ENCODE measurements around the gene KITLG. TPM values are rescaled to one million over a fixed set of nuclear protein-coding genes. Genes with fewer than 3 reads are reported as not detected.

The KITLG gene
- polyA plus RNA-seq, 1 of the 3 experiments (the other 2 are of a cell fraction), result 8.9 TPM

GRCh38 chr12:88571543-88571942 is 8.7 kb downstream of the KITLG start:
- no peaks in the 10 kb centered on the region for H3K9me3 ChIP-seq
- H3K36me3 ChIP-seq (replicated peaks in 1 of 2; ENCODE audit: control insufficient read depth in 1 of 2, insufficient read depth in 2 of 2, low read length in 1 of 2), result peaks cover 0 to 7% of the 10 kb centered on the region in 2 experiments
- peak overlapping the region in 1 of 2 experiments; percentile 49; a peak in 1 of 4 replicates for H3K27ac ChIP-seq (ENCODE audit: low read depth in 2 of 2, low read length in 1 of 2)
- no peaks in the 10 kb centered on the region for H3K27me3 ChIP-seq (ENCODE audit: insufficient read depth)
- ChIA-PET POLR2A (no interaction called here), CTCF (interaction anchor here (0.6 to 1.0 kb wide), 2 partner anchors 14 to 473 kb away, joined by 3 to 4 read pairs; no protein-coding TSS in a partner anchor)
- peaks cover 100% of the 10 kb centered on the region for H3K79me2 ChIP-seq (ENCODE audit: insufficient read depth)
- H3K4me3 ChIP-seq (ENCODE audit: low read depth in 2 of 2, low read length in 1 of 2), result no peak overlapping the region
- DNase-seq, result no peak
- H3K9ac ChIP-seq, result no peak overlapping the region
- H3K4me2 ChIP-seq, result peak overlapping the region; percentile 21
- H3K4me1 ChIP-seq (ENCODE audit: control insufficient read depth in 1 of 2, insufficient read depth in 2 of 2, low read depth in 1 of 2, low read length in 1 of 2), result peaks cover 4 to 40% of the 10 kb centered on the region in 2 experiments
- peaks cover 6% of the 10 kb centered on the region for H3F3A ChIP-seq (replicated peaks; ENCODE audit: insufficient read depth)
- peaks cover 66% of the 10 kb centered on the region for H4K20me1 ChIP-seq (ENCODE audit: insufficient read depth)
- no peak for TF ChIP-seq RFX5 (IDR thresholded peaks at IDR 0.05; ENCODE audit: low read length)
- TF ChIP-seq CTCF (IDR thresholded peaks at IDR 0.05), result no peak
- no peak for TF ChIP-seq POLR2AphosphoS5 (IDR thresholded peaks at IDR 0.05; ENCODE audit: low read depth, low read length)
- TF ChIP-seq SIN3A (IDR thresholded peaks at IDR 0.05; ENCODE audit: borderline replicate concordance, low read depth, low read length), result no peak
- no peak for TF ChIP-seq TCF12 (IDR thresholded peaks at IDR 0.05)
- TF ChIP-seq, protein P1, sequence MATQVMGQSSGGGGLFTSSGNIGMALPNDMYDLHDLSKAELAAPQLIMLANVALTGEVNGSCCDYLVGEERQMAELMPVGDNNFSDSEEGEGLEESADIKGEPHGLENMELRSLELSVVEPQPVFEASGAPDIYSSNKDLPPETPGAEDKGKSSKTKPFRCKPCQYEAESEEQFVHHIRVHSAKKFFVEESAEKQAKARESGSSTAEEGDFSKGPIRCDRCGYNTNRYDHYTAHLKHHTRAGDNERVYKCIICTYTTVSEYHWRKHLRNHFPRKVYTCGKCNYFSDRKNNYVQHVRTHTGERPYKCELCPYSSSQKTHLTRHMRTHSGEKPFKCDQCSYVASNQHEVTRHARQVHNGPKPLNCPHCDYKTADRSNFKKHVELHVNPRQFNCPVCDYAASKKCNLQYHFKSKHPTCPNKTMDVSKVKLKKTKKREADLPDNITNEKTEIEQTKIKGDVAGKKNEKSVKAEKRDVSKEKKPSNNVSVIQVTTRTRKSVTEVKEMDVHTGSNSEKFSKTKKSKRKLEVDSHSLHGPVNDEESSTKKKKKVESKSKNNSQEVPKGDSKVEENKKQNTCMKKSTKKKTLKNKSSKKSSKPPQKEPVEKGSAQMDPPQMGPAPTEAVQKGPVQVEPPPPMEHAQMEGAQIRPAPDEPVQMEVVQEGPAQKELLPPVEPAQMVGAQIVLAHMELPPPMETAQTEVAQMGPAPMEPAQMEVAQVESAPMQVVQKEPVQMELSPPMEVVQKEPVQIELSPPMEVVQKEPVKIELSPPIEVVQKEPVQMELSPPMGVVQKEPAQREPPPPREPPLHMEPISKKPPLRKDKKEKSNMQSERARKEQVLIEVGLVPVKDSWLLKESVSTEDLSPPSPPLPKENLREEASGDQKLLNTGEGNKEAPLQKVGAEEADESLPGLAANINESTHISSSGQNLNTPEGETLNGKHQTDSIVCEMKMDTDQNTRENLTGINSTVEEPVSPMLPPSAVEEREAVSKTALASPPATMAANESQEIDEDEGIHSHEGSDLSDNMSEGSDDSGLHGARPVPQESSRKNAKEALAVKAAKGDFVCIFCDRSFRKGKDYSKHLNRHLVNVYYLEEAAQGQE (IDR thresholded peaks at IDR 0.05; ENCODE audit: low read depth, low read length), result no peak
- TF ChIP-seq EP300 (IDR thresholded peaks at IDR 0.05; ENCODE audit: borderline replicate concordance in 1 of 2, low read depth in 1 of 2, low read length in 1 of 2), result no peak
- TF ChIP-seq USF2 (IDR thresholded peaks at IDR 0.05; ENCODE audit: borderline replicate concordance, low read depth, low read length), result no peak
- TF ChIP-seq CHD2 (IDR thresholded peaks at IDR 0.05; ENCODE audit: low read length, partially characterized antibody), result no peak
- no peaks in the 10 kb centered on the region for H3K9me2 ChIP-seq
- H2AFZ ChIP-seq (ENCODE audit: low read depth), result no peak overlapping the region
- WGBS (ENCODE audit: low lambda C conversion rate), result 95% methylated on average over 1 of the region's 1 CpG

DNA sequence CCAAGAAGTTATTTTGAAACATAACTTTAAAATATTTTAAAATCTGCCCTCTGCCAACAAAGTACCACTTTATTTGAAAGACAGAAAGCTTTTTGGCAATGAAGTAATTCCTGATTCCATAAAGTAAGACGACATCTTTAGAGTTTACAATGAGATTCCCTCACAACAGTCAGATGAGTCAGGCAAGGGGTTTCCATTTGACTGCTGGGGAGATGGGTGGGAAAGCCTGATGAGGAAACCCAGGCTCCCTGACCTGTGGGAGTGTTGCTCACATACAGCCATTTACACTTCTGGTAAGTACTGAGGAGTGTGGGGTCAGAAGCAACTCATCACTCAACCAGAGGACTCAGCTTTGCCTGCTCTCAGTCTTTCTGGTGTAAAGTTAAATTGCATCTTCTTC is 10.2 kb downstream of the KITLG start:
- Histone ChIP-seq H3K4me2 (peak overlapping the region; percentile 27), H3K9ac (peak overlapping the region; percentile 14; the same call in 1 of the 2 replicates), H3K4me1 (ENCODE audit: control insufficient read depth in 1 of 2, insufficient read depth in 2 of 2, low read depth in 1 of 2, low read length in 1 of 2) (peaks cover 4 to 40% of the 10 kb centered on the region in 2 experiments), H3F3A (replicated peaks; ENCODE audit: insufficient read depth) (peaks cover 7% of the 10 kb centered on the region), H3K36me3 (replicated peaks in 1 of 2; ENCODE audit: control insufficient read depth in 1 of 2, insufficient read depth in 2 of 2, low read length in 1 of 2) (peaks cover 0 to 12% of the 10 kb centered on the region in 2 experiments), H3K9me2 (no peaks in the 10 kb centered on the region), H3K9me3 (no peaks in the 10 kb centered on the region), H3K4me3 (ENCODE audit: low read depth in 2 of 2, low read length in 1 of 2) (no peak overlapping the region), H3K27ac (ENCODE audit: low read depth in 2 of 2, low read length in 1 of 2) (peak overlapping the region in 1 of 2 experiments; percentile 49; a peak in 2 of 4 replicates), H3K79me2 (ENCODE audit: insufficient read depth) (peaks cover 100% of the 10 kb centered on the region), H3K27me3 (ENCODE audit: insufficient read depth) (no peaks in the 10 kb centered on the region), H4K20me1 (ENCODE audit: insufficient read depth) (peaks cover 62% of the 10 kb centered on the region), H2AFZ (ENCODE audit: low read depth) (no peak overlapping the region)
- DNase-seq, result no peak
- WGBS (ENCODE audit: low lambda C conversion rate), result 10% methylated on average over 1 of the region's 1 CpG
- ChIA-PET POLR2A (no interaction called here), CTCF (no interaction called here)
- TF ChIP-seq MEF2A (IDR thresholded peaks at IDR 0.05; ENCODE audit: borderline replicate concordance, low read depth) (no peak), GABPA (IDR thresholded peaks at IDR 0.05; ENCODE audit: low read depth) (no peak), POLR2AphosphoS5 (IDR thresholded peaks at IDR 0.05; ENCODE audit: low read depth, low read length) (no peak), FOXJ3 (CRISPR knock-in tag; IDR thresholded peaks at IDR 0.05) (no peak), RXRA (IDR thresholded peaks at IDR 0.05; ENCODE audit: borderline replicate concordance, low read depth) (no peak), RCOR1 (IDR thresholded peaks at IDR 0.05; ENCODE audit: low read length) (no peak), TCF12 (IDR thresholded peaks at IDR 0.05) (peak; percentile 57), MAX (IDR thresholded peaks at IDR 0.05; ENCODE audit: low read depth) (no peak), GATA2 (CRISPR knock-in tag; IDR thresholded peaks at IDR 0.05) (no peak), FOXM1 (IDR thresholded peaks at IDR 0.05; ENCODE audit: low read depth) (no peak), SIN3A (IDR thresholded peaks at IDR 0.05; ENCODE audit: borderline replicate concordance, low read depth, low read length) (no peak), CHD2 (IDR thresholded peaks at IDR 0.05; ENCODE audit: low read length, partially characterized antibody) (no peak), TAF1 (IDR thresholded peaks at IDR 0.05; ENCODE audit: borderline replicate concordance, low read depth, low read length) (no peak)
- TF ChIP-seq, protein P2, sequence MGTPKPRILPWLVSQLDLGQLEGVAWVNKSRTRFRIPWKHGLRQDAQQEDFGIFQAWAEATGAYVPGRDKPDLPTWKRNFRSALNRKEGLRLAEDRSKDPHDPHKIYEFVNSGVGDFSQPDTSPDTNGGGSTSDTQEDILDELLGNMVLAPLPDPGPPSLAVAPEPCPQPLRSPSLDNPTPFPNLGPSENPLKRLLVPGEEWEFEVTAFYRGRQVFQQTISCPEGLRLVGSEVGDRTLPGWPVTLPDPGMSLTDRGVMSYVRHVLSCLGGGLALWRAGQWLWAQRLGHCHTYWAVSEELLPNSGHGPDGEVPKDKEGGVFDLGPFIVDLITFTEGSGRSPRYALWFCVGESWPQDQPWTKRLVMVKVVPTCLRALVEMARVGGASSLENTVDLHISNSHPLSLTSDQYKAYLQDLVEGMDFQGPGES (IDR thresholded peaks at IDR 0.05; ENCODE audit: low read depth, low read length), result no peak

Data from SK-N-SH (cell line).